SJSA1 (cell line): Measurements from ENCODE around the gene TGFBRAP1. TPM values are rescaled to one million over a fixed set of nuclear protein-coding genes. Genes with fewer than 3 reads are reported as not detected.
"Not testable (repeated sequence)": the region's sequence is repeated elsewhere in the genome, so short reads cannot be mapped to it uniquely, and the experiment has no call there.

ENCODE experiments used
- DNase-seq, 2 experiments: peaks; one replicate each; pipeline ENCODE4 v3.0.0-alpha.2; 2015 to 2020; ENCODE audit warnings: low spot score in 2 of 2, low read depth in 1 of 2
- H3K27ac ChIP-seq: fragments of 250-450 bp; sonication (Bioruptor Pico); 2 replicates; pipeline ENCODE4 v1.5.1; 2020; ENCODE audit warnings: mild to moderate bottlenecking, moderate library complexity
- H3K27me3 ChIP-seq: fragments of 250-450 bp; sonication (Bioruptor Pico); replicated peaks from 2 replicates; pipeline ENCODE4 v1.5.1; 2020; ENCODE audit warnings: mild to moderate bottlenecking, moderate library complexity
- H3K36me3 ChIP-seq: fragments of 250-450 bp; sonication (Bioruptor Pico); 2 replicates; pipeline ENCODE4 v1.5.1; 2020; ENCODE audit warnings: mild to moderate bottlenecking
- H3K4me1 ChIP-seq: fragments of 250-450 bp; sonication (Bioruptor Pico); replicated peaks from 2 replicates; pipeline ENCODE4 v1.6.1; 2021; ENCODE audit warnings: mild to moderate bottlenecking
- H3K4me3 ChIP-seq: fragments of 250-450 bp; sonication (Bioruptor Pico); 2 replicates; pipeline ENCODE4 v1.5.1; 2020; ENCODE audit warnings: mild to moderate bottlenecking
- H3K9me3 ChIP-seq: fragments of 250-450 bp; sonication (Bioruptor Pico); replicated peaks from 2 replicates; pipeline ENCODE4 v1.5.1; 2020; ENCODE audit warnings: mild to moderate bottlenecking
- total RNA-seq: library from RNA; depleted of rRNA; stranded (reverse); fragments of >200 nt; shearing (Covaris generic); gene quantifications from 2 replicates; pipeline ENCODE4 v1.2.3, GENCODE V29; 2014

TGFBRAP1 gene
- total RNA-seq, 1 experiment from 2014 or later: 25.8 TPM

DNA sequence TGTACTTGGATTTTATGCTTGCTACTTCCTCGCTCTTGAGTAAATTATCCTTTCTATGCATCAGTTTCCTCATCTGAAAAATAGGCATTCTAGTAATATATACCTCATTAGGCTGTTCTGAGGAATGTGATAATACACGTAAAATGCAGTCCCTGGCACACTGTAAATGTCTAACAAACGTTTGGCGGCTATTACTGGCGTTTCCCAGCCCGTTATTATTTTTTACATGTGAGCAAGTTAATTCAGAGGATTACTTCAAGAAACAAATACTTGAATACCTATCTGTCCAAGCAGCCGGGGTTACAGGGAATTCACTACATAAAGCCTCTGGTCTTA, 7.2 kb upstream of the TGFBRAP1 start:
- Histone ChIP-seq H3K27ac (peak overlapping the region; percentile 100), H3K4me1 (peaks cover 12% of the 10 kb centered on the region), H3K9me3 (no peaks in the 10 kb centered on the region), H3K27me3 (no peaks in the 10 kb centered on the region), H3K36me3 (peaks cover 41% of the 10 kb centered on the region), H3K4me3 (peak overlapping the region; percentile 91)
- DNase-seq: no peak

- no peak overlapping the region for H3K27ac ChIP-seq
- peaks cover 16% of the 10 kb centered on the region for H3K4me1 ChIP-seq
- peaks cover 28% of the 10 kb centered on the region for H3K36me3 ChIP-seq
- no peak for DNase-seq
- H3K4me3 ChIP-seq: no peak overlapping the region
- no peaks in the 10 kb centered on the region for H3K9me3 ChIP-seq
- H3K27me3 ChIP-seq: no peaks in the 10 kb centered on the region
These were observed 5.9 kb upstream of the TGFBRAP1 start for GRCh38 chr2:105335469-105335868.

DNA sequence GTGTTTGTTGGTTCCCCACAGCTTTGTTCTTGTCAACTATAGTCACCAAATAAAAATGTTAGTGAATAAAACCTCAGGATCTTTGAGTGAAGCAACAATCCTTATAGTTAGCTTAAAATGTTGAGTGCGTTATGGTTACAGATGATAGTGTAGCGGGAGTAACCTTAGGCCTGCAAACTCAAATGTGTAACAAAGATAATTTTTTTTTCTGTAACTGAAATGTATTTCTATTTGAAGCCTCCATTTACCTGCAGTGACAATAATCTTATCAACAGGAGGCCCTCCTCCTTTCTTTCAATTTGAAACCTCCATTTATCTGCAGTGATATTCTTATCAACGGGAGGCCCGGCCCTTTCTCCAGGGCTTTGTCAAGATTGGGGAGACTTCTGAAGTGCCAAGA, 4.7 kb upstream of the TGFBRAP1 start:
- DNase-seq: no peak

DNA sequence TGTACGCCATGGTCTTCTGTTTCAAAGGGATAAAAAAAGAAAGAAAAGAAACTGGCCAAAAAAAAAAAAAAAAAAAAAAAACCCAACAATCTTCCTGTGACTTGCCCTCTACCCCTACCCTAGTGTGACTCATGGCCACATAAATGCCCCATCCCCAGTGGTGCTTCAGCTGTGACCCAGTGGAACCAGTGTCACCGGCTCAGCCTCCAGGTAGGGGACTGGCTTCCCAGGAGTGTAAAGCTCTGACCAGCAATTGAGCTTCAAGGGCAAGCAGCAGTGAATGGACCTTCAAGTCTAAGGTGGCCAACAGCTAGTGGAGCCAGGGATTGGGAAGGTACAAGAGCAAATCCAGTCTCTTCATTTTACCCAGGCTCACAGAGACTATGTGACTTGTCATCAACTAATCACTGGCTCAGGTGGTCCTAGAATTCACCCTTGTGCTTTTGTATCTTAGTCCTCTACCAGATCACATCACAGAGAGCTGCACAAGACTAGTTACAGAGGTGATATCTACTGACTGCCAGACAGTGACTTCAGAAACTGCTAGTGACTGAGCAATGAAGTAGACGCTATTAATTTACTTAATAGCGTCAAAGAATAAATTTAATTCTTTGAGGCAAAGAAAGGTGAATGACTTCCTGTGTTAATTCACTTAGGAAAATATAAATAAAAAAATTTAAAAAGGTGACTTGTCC, 1.3 kb upstream of the TGFBRAP1 start:
- no peaks in the 10 kb centered on the region for H3K9me3 ChIP-seq
- H3K27ac ChIP-seq: no peak overlapping the region
- DNase-seq: no peak
- H3K27me3 ChIP-seq: no peaks in the 10 kb centered on the region
- H3K36me3 ChIP-seq: peaks cover 10% of the 10 kb centered on the region
- no peak overlapping the region for H3K4me3 ChIP-seq
- peaks cover 38% of the 10 kb centered on the region for H3K4me1 ChIP-seq

More for the DNA sequence above, 4.7 kb upstream of the TGFBRAP1 start:
- Histone ChIP-seq H3K4me1 (peaks cover 24% of the 10 kb centered on the region), H3K36me3 (peaks cover 16% of the 10 kb centered on the region), H3K27ac (no peak overlapping the region), H3K27me3 (no peaks in the 10 kb centered on the region), H3K9me3 (no peaks in the 10 kb centered on the region), H3K4me3 (no peak overlapping the region)

DNA sequence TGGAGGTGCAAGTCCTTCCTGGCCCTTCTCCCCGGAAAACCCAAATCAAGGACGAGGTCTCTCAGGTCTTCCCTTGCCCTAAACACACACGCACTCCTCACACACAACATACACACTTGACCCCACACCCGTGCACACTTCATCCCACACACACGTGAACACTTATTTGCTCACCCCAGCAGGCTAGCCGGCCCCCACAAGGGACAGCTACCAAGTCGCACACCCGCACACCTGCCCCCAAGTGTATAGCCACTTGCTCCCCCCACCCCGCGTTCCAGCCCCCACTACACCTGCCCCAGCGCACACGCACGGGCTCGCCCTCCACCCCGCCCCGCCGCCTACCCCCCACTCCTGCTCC, 359 bp downstream of the TGFBRAP1 start:
- Histone ChIP-seq H3K4me3 (peak overlapping the region; percentile 76), H3K9me3 (no peaks in the 10 kb centered on the region), H3K36me3 (peaks cover 4% of the 10 kb centered on the region; the same call in 1 of the 2 replicates), H3K4me1 (peaks cover 54% of the 10 kb centered on the region), H3K27me3 (no peaks in the 10 kb centered on the region), H3K27ac (peak overlapping the region; percentile 12; the same call in 1 of the 2 replicates)
- DNase-seq: peak in 1 of 2 experiments; percentile 36

GRCh38 chr2:105328281-105329196, 996 bp downstream of the TGFBRAP1 start:
- Histone ChIP-seq H3K27ac (peak overlapping the region; percentile 12; the same call in 1 of the 2 replicates), H3K4me3 (peak overlapping the region; percentile 76), H3K36me3 (no peaks in the 10 kb centered on the region; the same call in 1 of the 2 replicates), H3K9me3 (no peaks in the 10 kb centered on the region), H3K27me3 (no peaks in the 10 kb centered on the region), H3K4me1 (peaks cover 61% of the 10 kb centered on the region)
- no peak for DNase-seq

GRCh38 chr2:105327690-105328089, 1.8 kb downstream of the TGFBRAP1 start:
- H3K4me1 ChIP-seq: peaks cover 66% of the 10 kb centered on the region
- H3K4me3 ChIP-seq: no peak overlapping the region
- H3K36me3 ChIP-seq: peaks cover 5% of the 10 kb centered on the region; the same call in 1 of the 2 replicates
- H3K27ac ChIP-seq: no peak overlapping the region
- no peak for DNase-seq
- no peaks in the 10 kb centered on the region for H3K27me3 ChIP-seq
- no peaks in the 10 kb centered on the region for H3K9me3 ChIP-seq

DNA sequence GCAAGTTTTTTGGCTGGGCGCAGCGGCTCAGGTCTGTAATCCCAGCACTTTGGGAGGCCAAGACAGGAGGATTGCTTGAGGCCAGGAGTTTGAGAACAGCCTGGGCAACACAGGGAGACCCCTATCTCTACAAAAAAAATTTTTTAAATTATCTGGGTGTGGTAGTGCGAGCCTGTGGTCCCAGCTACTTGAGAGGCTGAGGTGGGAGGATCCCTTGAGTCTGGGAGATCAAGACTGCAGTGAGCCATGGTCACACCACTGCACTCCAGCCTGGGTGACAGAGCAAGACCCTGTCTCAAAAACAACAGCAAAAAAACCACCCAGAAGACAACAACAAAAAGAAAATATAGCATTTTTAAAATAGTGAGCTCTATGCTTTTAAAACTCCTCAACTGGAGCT, 2.3 kb downstream of the TGFBRAP1 start:
- H3K9me3 ChIP-seq, H3K4me3 ChIP-seq, H3K27ac ChIP-seq, H3K27me3 ChIP-seq, H3K36me3 ChIP-seq, DNase-seq: not testable (repeated sequence)
- peaks cover 70% of the 10 kb centered on the region for H3K4me1 ChIP-seq

- Histone ChIP-seq H3K4me3 (no peak overlapping the region), H3K27me3 (no peaks in the 10 kb centered on the region), H3K4me1 (peaks cover 78% of the 10 kb centered on the region), H3K9me3 (no peaks in the 10 kb centered on the region), H3K36me3 (peaks cover 12% of the 10 kb centered on the region), H3K27ac (peak overlapping the region; percentile 96)
- peak; percentile 62 to 78 for DNase-seq
These were observed 4.1 kb downstream of the TGFBRAP1 start for GRCh38 chr2:105325389-105325963.

- Histone ChIP-seq H3K27me3 (no peaks in the 10 kb centered on the region), H3K27ac (peak overlapping the region; percentile 96), H3K4me1 (peaks cover 74% of the 10 kb centered on the region), H3K4me3 (no peak overlapping the region), H3K36me3 (peaks cover 12% of the 10 kb centered on the region), H3K9me3 (no peaks in the 10 kb centered on the region)
- peak; percentile 88 to 89 for DNase-seq
These were observed 4.8 kb downstream of the TGFBRAP1 start for GRCh38 chr2:105324732-105325131.

GRCh38 chr2:105324101-105324500, 5.4 kb downstream of the TGFBRAP1 start:
- Histone ChIP-seq H3K4me3 (no peak overlapping the region), H3K27me3 (no peaks in the 10 kb centered on the region), H3K9me3 (no peaks in the 10 kb centered on the region), H3K27ac (peak overlapping the region; percentile 96), H3K36me3 (peaks cover 12% of the 10 kb centered on the region), H3K4me1 (peaks cover 73% of the 10 kb centered on the region)
- no peak for DNase-seq

DNA sequence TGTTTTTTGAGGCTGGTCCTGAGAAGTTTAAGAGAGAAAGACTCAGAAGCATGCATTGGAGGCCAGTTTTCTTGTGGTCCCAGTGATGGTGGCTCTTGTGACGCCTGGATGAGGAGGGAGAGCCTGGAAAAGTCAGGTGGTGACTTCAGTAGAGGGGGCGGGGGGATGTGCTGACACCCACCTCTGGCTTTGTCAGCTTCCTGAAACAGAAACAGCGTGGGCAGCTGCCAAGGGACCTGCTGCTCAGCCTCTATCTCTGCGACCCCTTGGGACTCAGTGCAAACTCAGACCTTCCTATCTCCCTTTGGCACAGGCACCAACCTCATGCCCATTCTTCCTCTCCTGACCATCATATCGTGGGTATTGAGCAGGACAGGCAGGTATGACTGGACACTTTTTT, 6.4 kb downstream of the TGFBRAP1 start:
- H3K27ac ChIP-seq: no peak overlapping the region; the same call in 1 of the 2 replicates

DNA sequence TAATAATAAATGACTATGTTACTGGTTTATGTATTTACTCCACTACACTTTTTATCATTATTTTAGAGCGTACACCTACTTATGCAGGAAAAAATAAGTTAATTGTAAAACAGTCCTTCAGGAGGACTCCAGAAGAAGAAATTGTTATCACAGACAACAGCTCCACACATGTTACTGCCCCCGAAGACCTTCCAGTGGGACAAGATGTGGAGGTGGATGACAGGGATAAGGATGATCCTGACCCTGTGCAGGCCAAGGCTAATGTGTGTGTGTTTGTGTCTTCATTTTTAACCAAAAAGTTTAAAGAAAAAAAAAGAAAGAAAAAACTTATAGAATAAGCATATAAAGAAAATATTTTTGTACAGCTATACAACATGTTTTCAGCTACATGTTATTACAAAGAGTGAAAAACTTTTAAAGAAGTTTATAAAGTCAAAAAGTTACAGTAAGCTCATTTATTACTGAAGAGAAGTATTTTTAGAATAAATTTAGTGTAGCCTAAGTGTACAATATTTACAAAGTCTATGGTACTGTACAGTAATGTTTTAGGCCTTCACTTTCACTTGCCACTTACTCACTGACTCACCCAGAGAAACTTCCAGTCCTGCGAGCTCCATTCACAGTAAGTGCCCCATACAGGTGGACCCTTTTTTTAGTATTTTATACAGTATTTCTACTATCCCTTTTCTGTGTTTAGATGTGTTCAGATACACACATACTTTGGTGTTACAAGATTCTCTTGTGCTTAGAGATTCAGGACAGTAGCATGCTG, 7.5 kb downstream of the TGFBRAP1 start:
- no peak for DNase-seq
- peaks cover 12% of the 10 kb centered on the region for H3K36me3 ChIP-seq
- no peaks in the 10 kb centered on the region for H3K27me3 ChIP-seq
- H3K27ac ChIP-seq: no peak overlapping the region
- no peaks in the 10 kb centered on the region for H3K9me3 ChIP-seq
- H3K4me1 ChIP-seq: peaks cover 55% of the 10 kb centered on the region
- H3K4me3 ChIP-seq: no peak overlapping the region

More for the DNA sequence above, 6.4 kb downstream of the TGFBRAP1 start:
- Histone ChIP-seq H3K36me3 (peaks cover 12% of the 10 kb centered on the region), H3K9me3 (no peaks in the 10 kb centered on the region), H3K4me1 (peaks cover 63% of the 10 kb centered on the region), H3K4me3 (no peak overlapping the region), H3K27me3 (no peaks in the 10 kb centered on the region)
- no peak for DNase-seq
